HCT116 (cell line): ENCODE data around the gene GPR176.

Source experiments
- ATF3 ChIP-seq: IDR thresholded peaks from 2 replicates; pipeline ENCODE4 v1.6.1; 2012
- CTCF ChIP-seq, 3 experiments: fragments of 200-600 bp in 1 of 3; sonication (generic) in 1 of 3; IDR thresholded peaks in 2 of 3; conservative IDR thresholded peaks in 1 of 3; 2 replicates each; pipeline ENCODE4 v1.5.1; 2012 to 2017; ENCODE audit warnings: low read depth in 2 of 3, low read length in 2 of 3, antibody characterized with exemption in 1 of 3, borderline replicate concordance in 1 of 3, control low read depth in 1 of 3, mild to moderate bottlenecking in 1 of 3, mixed read lengths in 1 of 3, mixed run types in 1 of 3, moderate library complexity in 1 of 3; ENCODE audit not compliant: insufficient read depth in 1 of 3
- EGR1 ChIP-seq: IDR thresholded peaks from 2 replicates; pipeline ENCODE4 v1.6.1; 2012; ENCODE audit warnings: low read depth
- EZH2phosphoT487 ChIP-seq: fragments of 200-600 bp; IDR thresholded peaks from 2 replicates; pipeline ENCODE4 v1.6.1; 2018; ENCODE audit warnings: antibody characterized with exemption, borderline replicate concordance
- FOSL1 ChIP-seq: IDR thresholded peaks from 2 replicates; pipeline ENCODE4 v1.6.1; 2012; ENCODE audit warnings: low read depth
- POLR2A ChIP-seq: IDR thresholded peaks from 2 replicates; pipeline ENCODE4 v1.7.0; 2011; ENCODE audit warnings: borderline replicate concordance; ENCODE audit not compliant: insufficient read depth, insufficient read length; ENCODE audit errors: extremely low read depth
- RAD21 ChIP-seq: IDR thresholded peaks from 2 replicates; pipeline ENCODE4 v1.6.1; 2012; ENCODE audit warnings: low read depth, mild to moderate bottlenecking

GRCh38 chr15:39948817-39949216, 28.8 kb upstream of the GPR176 start:
- TF ChIP-seq POLR2A (no peak), EZH2phosphoT487 (no peak), FOSL1 (no peak), CTCF (IDR thresholded peaks at IDR 0.05 in 2 of 3, conservative IDR thresholded peaks at IDR 0.05 in 1 of 3; ENCODE audit: borderline replicate concordance in 1 of 3, insufficient read depth in 1 of 3, low read depth in 2 of 3, low read length in 2 of 3) (no peak), ATF3 (no peak), EGR1 (no peak), RAD21 (no peak)
